SK-N-SH treated with all-trans-retinoic acid at 6 μM for 48 hours (cell line): ENCODE results near the gene MARK3.

ENCODE experiments used
- ATAC-seq: fragments of 200-7000 bp; cut with Tn5 transposase; 3 replicates; pipeline ENCODE4 v1.9.1; 2020; ENCODE audit warnings: mild to moderate bottlenecking, moderate library complexity
- ARNTL ChIP-seq: fragments of 450-650 bp; formaldehyde crosslinking; IDR thresholded peaks from 2 replicates; pipeline ENCODE4 v1.5.0; 2020; ENCODE audit warnings: low read depth, mild to moderate bottlenecking, moderate library complexity, borderline replicate concordance
- BACH2 ChIP-seq: fragments of 250-450 bp; sonication (Bioruptor Pico); IDR thresholded peaks from 2 replicates; pipeline ENCODE4 v1.9.0; 2021; ENCODE audit warnings: mild to moderate bottlenecking, borderline replicate concordance
- CREB5 ChIP-seq: fragments of 250-450 bp; sonication (Bioruptor Pico); IDR thresholded peaks from 2 replicates; pipeline ENCODE4 v1.5.1; 2020; ENCODE audit warnings: low read depth, mild to moderate bottlenecking, moderate library complexity
- CSDC2 ChIP-seq: fragments of 250-450 bp; sonication (Bioruptor Pico); IDR thresholded peaks from 2 replicates; pipeline ENCODE4 v1.5.0; 2020; ENCODE audit warnings: mild to moderate bottlenecking, moderate library complexity
- CSRNP3 ChIP-seq: fragments of 250-450 bp; sonication (Bioruptor Pico); IDR thresholded peaks from 2 replicates; pipeline ENCODE4 v1.5.1; 2021; ENCODE audit warnings: mild to moderate bottlenecking, moderate library complexity
- ESRRG ChIP-seq: fragments of 250-450 bp; sonication (Bioruptor Pico); IDR thresholded peaks from 2 replicates; pipeline ENCODE4 v1.6.1; 2021; ENCODE audit warnings: mild to moderate bottlenecking
- GLIS3 ChIP-seq: fragments of 250-450 bp; sonication (Bioruptor Pico); IDR thresholded peaks from 2 replicates; pipeline ENCODE4 v1.5.0; 2020; ENCODE audit warnings: mild to moderate bottlenecking, moderate library complexity
- ISL1 ChIP-seq: fragments of 250-450 bp; sonication (Bioruptor Pico); IDR thresholded peaks from 2 replicates; pipeline ENCODE4 v2.1.2; 2022; ENCODE audit warnings: mild to moderate bottlenecking, moderate library complexity
- OSR1 ChIP-seq: fragments of 250-450 bp; sonication (Bioruptor Pico); IDR thresholded peaks from 2 replicates; pipeline ENCODE4 v1.8.0; 2022; ENCODE audit warnings: moderate library complexity, mild to moderate bottlenecking, inconsistent platforms
- PATZ1 ChIP-seq: fragments of 250-450 bp; sonication (Bioruptor Pico); IDR thresholded peaks from 2 replicates; pipeline ENCODE4 v1.8.0; 2020; ENCODE audit warnings: mild to moderate bottlenecking, moderate library complexity, borderline replicate concordance
- POU6F1 ChIP-seq: fragments of 250-450 bp; sonication (Bioruptor Pico); IDR thresholded peaks from 2 replicates; pipeline ENCODE4 v1.8.0; 2021; ENCODE audit warnings: low read depth, mild to moderate bottlenecking, moderate library complexity, borderline replicate concordance
- PPARA ChIP-seq: fragments of 250-450 bp; sonication (Bioruptor Pico); IDR thresholded peaks from 2 replicates; pipeline ENCODE4 v1.5.0; 2020; ENCODE audit warnings: mild to moderate bottlenecking, borderline replicate concordance
- RARB ChIP-seq: fragments of 250-450 bp; sonication (Bioruptor Pico); IDR thresholded peaks from 2 replicates; pipeline ENCODE4 v1.8.0; 2021; ENCODE audit warnings: mild to moderate bottlenecking, moderate library complexity
- SNAI2 ChIP-seq: fragments of 250-450 bp; sonication (Bioruptor Pico); IDR thresholded peaks from 2 replicates; pipeline ENCODE4 v1.5.0; 2020; ENCODE audit warnings: mild to moderate bottlenecking, moderate library complexity
- TCF4 ChIP-seq: fragments of 250-450 bp; sonication (Bioruptor Pico); IDR thresholded peaks from 2 replicates; pipeline ENCODE4 v1.8.0; 2021; ENCODE audit warnings: mild to moderate bottlenecking, moderate library complexity, borderline replicate concordance
- TOX ChIP-seq: fragments of 250-450 bp; sonication (Bioruptor Pico); IDR thresholded peaks from 2 replicates; pipeline ENCODE4 v1.8.0; 2021; ENCODE audit warnings: mild to moderate bottlenecking, moderate library complexity, borderline replicate concordance
- TSHZ2 ChIP-seq: fragments of 250-450 bp; sonication (Bioruptor Pico); IDR thresholded peaks from 2 replicates; pipeline ENCODE4 v1.5.0; 2020; ENCODE audit warnings: mild to moderate bottlenecking, moderate library complexity
- ZC3H10 ChIP-seq: fragments of 250-450 bp; sonication (Bioruptor Pico); IDR thresholded peaks from 2 replicates; pipeline ENCODE4 v1.5.1; 2021; ENCODE audit warnings: mild to moderate bottlenecking, moderate library complexity
- ZFP3 ChIP-seq: fragments of 250-450 bp; sonication (Bioruptor Pico); IDR thresholded peaks from 2 replicates; pipeline ENCODE4 v1.5.0; 2020; ENCODE audit warnings: mild to moderate bottlenecking, moderate library complexity
- ZFP30 ChIP-seq: fragments of 450-650 bp; formaldehyde crosslinking; IDR thresholded peaks from 2 replicates; pipeline ENCODE4 v1.5.0; 2022; ENCODE audit warnings: mild to moderate bottlenecking, moderate library complexity
- ZNF565 ChIP-seq: fragments of 450-650 bp; formaldehyde crosslinking; conservative IDR thresholded peaks from 2 replicates; pipeline ENCODE4 v1.5.0; 2020; ENCODE audit warnings: low read depth, mild to moderate bottlenecking, moderate library complexity
- ZNF70 ChIP-seq: fragments of 450-650 bp; formaldehyde crosslinking; IDR thresholded peaks from 2 replicates; pipeline ENCODE4 v1.5.0; 2020; ENCODE audit warnings: mild to moderate bottlenecking, moderate library complexity
- ZNF8 ChIP-seq: fragments of 450-650 bp; formaldehyde crosslinking; IDR thresholded peaks from 2 replicates; pipeline ENCODE4 v1.5.0; 2020; ENCODE audit warnings: mild to moderate bottlenecking, moderate library complexity

MARK3 gene

GRCh38 chr14:103476631-103477030 lies 91.4 kb downstream of the MARK3 start:
- TF ChIP-seq TSHZ2 (CRISPR knock-in tag) (no peak), OSR1 (CRISPR knock-in tag) (no peak), ZNF70 (CRISPR knock-in tag) (no peak), PATZ1 (no peak), CREB5 (CRISPR knock-in tag) (no peak), ZNF8 (CRISPR knock-in tag) (no peak)
- no peak for ATAC-seq

GRCh38 chr14:103480595-103480994 lies 95.4 kb downstream of the MARK3 start:
- no peak for TF ChIP-seq ARNTL (CRISPR knock-in tag)
- no peak for TF ChIP-seq ZFP30 (CRISPR knock-in tag)
- TF ChIP-seq ZFP3 (CRISPR knock-in tag), result no peak
- TF ChIP-seq CSRNP3 (CRISPR knock-in tag), result no peak
- TF ChIP-seq CSDC2, result no peak
- no peak for TF ChIP-seq ZNF70 (CRISPR knock-in tag)
- no peak for TF ChIP-seq ESRRG (CRISPR knock-in tag)
- TF ChIP-seq TOX (CRISPR knock-in tag), result no peak
- no peak for TF ChIP-seq ZNF565 (CRISPR knock-in tag)
- no peak for TF ChIP-seq PATZ1
- no peak for TF ChIP-seq POU6F1 (CRISPR knock-in tag)
- TF ChIP-seq BACH2, result no peak
- TF ChIP-seq SNAI2 (CRISPR knock-in tag), result no peak
- no peak for TF ChIP-seq ISL1 (CRISPR knock-in tag)
- no peak for TF ChIP-seq RARB (CRISPR knock-in tag)
- no peak for TF ChIP-seq PPARA (CRISPR knock-in tag)
- TF ChIP-seq ZNF8 (CRISPR knock-in tag), result no peak
- TF ChIP-seq GLIS3, result no peak
- no peak for ATAC-seq

GRCh38 chr14:103483600-103483999 lies 98.4 kb downstream of the MARK3 start:
- peak; percentile 74 for ATAC-seq
- TF ChIP-seq ZNF70 (CRISPR knock-in tag) (no peak), ZFP30 (CRISPR knock-in tag) (no peak), TCF4 (CRISPR knock-in tag) (no peak), ESRRG (CRISPR knock-in tag) (no peak), GLIS3 (no peak), RARB (CRISPR knock-in tag) (no peak), TSHZ2 (CRISPR knock-in tag) (no peak), SNAI2 (CRISPR knock-in tag) (no peak), CSRNP3 (CRISPR knock-in tag) (no peak), ZNF8 (CRISPR knock-in tag) (no peak), TOX (CRISPR knock-in tag) (no peak), ZC3H10 (no peak)
